ENCODE data around the gene KRI1.

The KRI1 gene

DNA sequence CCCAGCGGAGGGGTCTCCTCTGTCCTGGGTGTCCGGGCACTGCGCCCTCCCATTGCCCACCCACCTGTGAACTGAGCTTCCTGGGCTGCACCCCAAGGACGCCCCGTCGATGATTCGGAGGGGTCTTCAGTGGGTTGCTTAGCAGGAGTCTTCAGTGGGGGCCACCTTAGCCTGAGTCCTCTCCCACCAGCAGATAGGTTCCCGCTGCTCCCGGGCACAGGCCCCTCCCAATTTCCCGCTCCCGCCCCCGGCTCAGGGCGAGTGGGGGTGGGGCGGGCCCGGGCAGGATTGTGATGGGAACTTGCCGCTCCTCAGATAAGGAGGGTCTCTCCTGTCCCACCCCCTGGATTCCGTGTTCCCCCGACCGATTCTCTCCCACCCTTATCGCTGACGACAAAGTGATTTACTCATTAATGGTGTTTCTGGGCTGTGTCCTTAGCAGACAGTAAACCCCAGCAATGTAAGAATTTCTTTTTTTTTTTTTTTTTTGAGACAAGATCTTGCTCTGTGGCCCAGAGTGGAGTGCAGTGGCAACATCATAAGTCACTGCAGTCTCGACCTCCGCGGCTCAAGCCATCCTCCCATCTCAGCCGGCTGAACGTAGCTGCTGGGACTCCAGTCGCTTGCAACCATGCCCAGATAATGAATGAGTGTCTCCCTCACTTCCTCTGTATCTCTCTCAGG is 47.9 kb downstream of the KRI1 start:
- no peaks in the 10 kb centered on the region for H3K36me3 ChIP-seq
- H3K4me1 ChIP-seq (ENCODE audit: control insufficient read depth in 1 of 2, insufficient read depth in 1 of 2, low read depth in 1 of 2, low read length in 1 of 2): peaks cover 0 to 8% of the 10 kb centered on the region in 2 experiments
- TF ChIP-seq, protein P1, sequence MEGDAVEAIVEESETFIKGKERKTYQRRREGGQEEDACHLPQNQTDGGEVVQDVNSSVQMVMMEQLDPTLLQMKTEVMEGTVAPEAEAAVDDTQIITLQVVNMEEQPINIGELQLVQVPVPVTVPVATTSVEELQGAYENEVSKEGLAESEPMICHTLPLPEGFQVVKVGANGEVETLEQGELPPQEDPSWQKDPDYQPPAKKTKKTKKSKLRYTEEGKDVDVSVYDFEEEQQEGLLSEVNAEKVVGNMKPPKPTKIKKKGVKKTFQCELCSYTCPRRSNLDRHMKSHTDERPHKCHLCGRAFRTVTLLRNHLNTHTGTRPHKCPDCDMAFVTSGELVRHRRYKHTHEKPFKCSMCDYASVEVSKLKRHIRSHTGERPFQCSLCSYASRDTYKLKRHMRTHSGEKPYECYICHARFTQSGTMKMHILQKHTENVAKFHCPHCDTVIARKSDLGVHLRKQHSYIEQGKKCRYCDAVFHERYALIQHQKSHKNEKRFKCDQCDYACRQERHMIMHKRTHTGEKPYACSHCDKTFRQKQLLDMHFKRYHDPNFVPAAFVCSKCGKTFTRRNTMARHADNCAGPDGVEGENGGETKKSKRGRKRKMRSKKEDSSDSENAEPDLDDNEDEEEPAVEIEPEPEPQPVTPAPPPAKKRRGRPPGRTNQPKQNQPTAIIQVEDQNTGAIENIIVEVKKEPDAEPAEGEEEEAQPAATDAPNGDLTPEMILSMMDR (IDR thresholded peaks at IDR 0.05): no peak
- peaks cover 95% of the 10 kb centered on the region for H3K27me3 ChIP-seq
- no peaks in the 10 kb centered on the region for H3K9me3 ChIP-seq
- H3K4me3 ChIP-seq (ENCODE audit: low read depth in 1 of 2, low read length in 1 of 2): no peak overlapping the region
- H3K27ac ChIP-seq: no peak overlapping the region

DNA sequence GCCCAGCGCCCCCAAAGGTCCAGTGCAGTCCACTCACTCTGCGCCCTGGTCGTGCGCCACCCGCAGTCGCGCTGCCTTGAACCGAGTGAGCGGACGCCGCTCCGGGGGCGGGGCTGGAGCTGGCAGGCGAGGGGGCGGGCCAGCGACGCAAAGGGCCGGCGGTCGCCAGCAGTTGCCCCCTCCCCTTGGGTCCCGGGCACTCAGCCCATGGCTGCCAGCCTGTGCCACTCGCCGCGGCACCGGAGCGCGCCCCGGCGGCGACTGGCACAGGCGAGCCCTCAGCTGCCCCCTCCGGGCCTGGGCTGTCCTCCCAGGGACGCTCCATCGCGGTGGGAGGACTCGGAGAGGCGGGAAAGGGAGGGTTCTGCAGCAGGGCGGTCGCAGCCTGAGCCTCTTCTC is 48.5 kb downstream of the KRI1 start, which contains the start of gene S1PR5:
S1PR5 (minus strand) TSS at position 87 of the 399 bp plus-strand sequence. CDS start 2,436 bp downstream, outside the sequence.
- H3K9me3 ChIP-seq: no peaks in the 10 kb centered on the region
- no peak within 1 kb of the TSS for H3K27ac ChIP-seq
- no peaks in the 10 kb centered on the region for H3K36me3 ChIP-seq
- peaks cover 99% of the 10 kb centered on the region for H3K27me3 ChIP-seq
- H3K4me1 ChIP-seq (ENCODE audit: control insufficient read depth in 1 of 2, insufficient read depth in 1 of 2, low read depth in 1 of 2, low read length in 1 of 2): peaks cover 0 to 8% of the 10 kb centered on the region in 2 experiments
- TF ChIP-seq, protein P1 (IDR thresholded peaks at IDR 0.05): no peak
- no peak within 1 kb of the TSS for H3K4me3 ChIP-seq (ENCODE audit: low read depth in 1 of 2, low read length in 1 of 2)

DNA sequence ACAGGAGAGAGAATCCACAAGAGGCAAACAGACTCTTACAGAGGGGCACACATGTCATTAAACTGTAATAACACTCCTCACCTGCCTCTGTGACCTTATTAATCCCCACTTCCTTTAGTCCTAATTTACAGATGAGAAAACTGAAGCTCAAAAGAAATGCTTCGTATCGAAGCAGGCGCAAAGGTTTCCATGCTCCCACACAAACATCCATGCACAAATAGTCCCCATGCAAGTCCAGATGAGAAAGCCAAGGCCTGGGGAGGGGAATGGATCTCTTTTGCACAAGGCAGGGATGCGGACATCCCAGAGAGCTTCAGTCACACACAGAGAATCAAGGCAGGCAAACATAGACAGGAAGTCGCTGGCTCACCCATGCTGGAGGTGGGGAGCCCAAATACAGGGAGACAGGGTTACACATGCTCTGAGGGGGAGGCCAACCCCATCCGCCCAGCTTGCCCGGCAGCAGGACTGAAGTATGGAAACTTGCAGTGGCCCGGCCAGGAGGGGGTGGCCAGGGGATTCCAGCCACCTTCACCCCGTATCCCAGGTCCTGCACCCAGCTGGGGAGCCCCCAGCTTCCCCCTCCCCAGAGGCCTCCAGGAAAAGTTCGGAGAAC is 49.0 kb downstream of the KRI1 start:
- peaks cover 99% of the 10 kb centered on the region for H3K27me3 ChIP-seq
- TF ChIP-seq, protein P1 (IDR thresholded peaks at IDR 0.05): no peak
- H3K4me3 ChIP-seq (ENCODE audit: low read depth in 1 of 2, low read length in 1 of 2): no peak overlapping the region
- peaks cover 0 to 8% of the 10 kb centered on the region in 2 experiments for H3K4me1 ChIP-seq (ENCODE audit: control insufficient read depth in 1 of 2, insufficient read depth in 1 of 2, low read depth in 1 of 2, low read length in 1 of 2)
- no peaks in the 10 kb centered on the region for H3K36me3 ChIP-seq
- H3K9me3 ChIP-seq: no peaks in the 10 kb centered on the region
- H3K27ac ChIP-seq: no peak overlapping the region

DNA sequence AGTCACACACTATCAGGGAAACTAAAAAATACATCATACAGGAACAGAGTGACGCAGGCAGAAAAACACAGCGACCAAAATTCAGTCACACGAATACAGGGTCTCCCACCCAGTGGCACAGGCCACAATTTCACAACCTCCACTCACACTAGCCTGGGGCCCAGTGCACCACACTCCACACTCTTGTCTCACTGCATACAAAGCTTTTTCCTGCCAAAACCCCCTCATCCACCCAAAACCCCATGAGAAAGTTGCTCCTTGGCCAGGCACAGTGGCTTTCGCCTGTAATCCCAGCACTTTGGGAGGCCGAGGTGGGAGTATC is 49.8 kb downstream of the KRI1 start:
- Histone ChIP-seq H3K9me3 (no peaks in the 10 kb centered on the region), H3K4me1 (ENCODE audit: control insufficient read depth in 1 of 2, insufficient read depth in 1 of 2, low read depth in 1 of 2, low read length in 1 of 2) (peaks cover 0 to 8% of the 10 kb centered on the region in 2 experiments), H3K27me3 (peaks cover 100% of the 10 kb centered on the region), H3K27ac (no peak overlapping the region), H3K4me3 (ENCODE audit: low read depth in 1 of 2, low read length in 1 of 2) (no peak overlapping the region), H3K36me3 (no peaks in the 10 kb centered on the region)
- TF ChIP-seq, protein P1 (IDR thresholded peaks at IDR 0.05): no peak

DNA sequence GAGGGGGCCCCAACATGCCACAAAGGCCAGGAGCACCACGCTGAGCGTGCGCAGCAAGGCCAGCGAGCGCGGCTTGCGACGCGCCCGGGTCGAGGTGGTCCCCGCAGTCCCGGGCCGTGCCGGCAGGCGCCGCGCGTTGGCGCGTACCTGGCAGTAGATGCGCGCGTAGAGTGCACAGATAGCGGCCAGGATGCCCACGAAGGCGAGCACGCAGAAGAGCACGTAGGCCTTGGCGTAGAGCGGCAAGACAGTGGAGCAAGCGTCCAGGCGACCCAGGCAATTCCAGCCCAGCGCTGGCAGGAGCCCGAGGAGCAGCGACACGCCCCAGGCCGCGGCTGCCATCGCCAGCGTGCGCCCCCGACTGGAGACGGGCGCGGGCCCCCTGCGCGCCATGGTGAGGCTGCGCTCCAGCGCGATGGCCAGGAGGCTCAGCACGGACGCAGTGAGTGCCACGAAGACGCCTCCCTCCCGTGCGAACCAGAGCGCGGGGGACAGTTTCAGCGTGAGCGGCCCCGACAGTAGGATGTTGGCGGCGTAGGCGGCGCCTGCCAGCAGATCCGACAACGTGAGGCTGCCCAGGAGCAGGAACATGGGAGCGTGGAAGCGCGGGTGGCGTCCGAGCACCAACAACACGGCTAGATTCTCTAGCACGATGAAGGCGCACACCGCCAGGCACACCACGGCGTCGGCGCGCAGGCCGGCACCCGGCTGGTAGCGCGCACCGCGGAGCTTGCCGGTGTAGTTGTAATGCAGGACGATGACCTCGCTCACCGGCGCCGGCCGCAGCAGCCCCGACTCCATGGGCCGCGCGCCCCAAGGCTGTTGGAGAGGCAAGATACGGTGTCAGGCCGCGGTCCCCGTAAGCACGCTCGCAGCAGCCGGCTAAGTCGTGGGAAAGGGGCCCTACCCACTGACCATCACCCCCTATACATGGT is 51.3 kb downstream of the KRI1 start:
- Histone ChIP-seq H3K9me3 (no peaks in the 10 kb centered on the region), H3K36me3 (no peaks in the 10 kb centered on the region), H3K27ac (no peak overlapping the region), H3K4me3 (ENCODE audit: low read depth in 1 of 2, low read length in 1 of 2) (no peak overlapping the region), H3K4me1 (ENCODE audit: control insufficient read depth in 1 of 2, insufficient read depth in 1 of 2, low read depth in 1 of 2, low read length in 1 of 2) (peaks cover 8 to 14% of the 10 kb centered on the region in 2 experiments), H3K27me3 (peaks cover 85% of the 10 kb centered on the region)
- TF ChIP-seq, protein P1 (IDR thresholded peaks at IDR 0.05): no peak
